HepG2 (cell line): ENCODE results near the gene CHEK2. TPM values are rescaled to one million over a fixed set of nuclear protein-coding genes. Genes with fewer than 3 reads are reported as not detected.
A peak's percentile ranks its signal among the peaks of the same experiment; 100 is the strongest.

Source experiments
- ARHGAP35 ChIP-seq: sonication (generic); formaldehyde crosslinking; IDR thresholded peaks from 2 replicates; pipeline ENCODE4 v1.9.0; 2022; ENCODE audit warnings: mild to moderate bottlenecking, inconsistent platforms, moderate library complexity, missing genetic modification reagents, borderline replicate concordance
- BORCS8-MEF2B ChIP-seq: sonication (generic); formaldehyde crosslinking; IDR thresholded peaks from 2 replicates; pipeline ENCODE4 v1.8.0; 2022; ENCODE audit warnings: mild to moderate bottlenecking, missing genetic modification reagents
- CBX1 ChIP-seq: IDR thresholded peaks from one replicate; pipeline ENCODE4 v1.6.1; 2016; ENCODE audit warnings: antibody characterized with exemption, low read depth
- CEBPB ChIP-seq: IDR thresholded peaks from 2 replicates; pipeline ENCODE4 v1.6.1; 2011; ENCODE audit warnings: low read depth, low read length, improper control_type of control experiment, borderline replicate concordance
- JUNB ChIP-seq: sonication (generic); formaldehyde crosslinking; IDR thresholded peaks from 2 replicates; pipeline ENCODE4 v1.8.0; 2022; ENCODE audit warnings: missing genetic modification reagents, mild to moderate bottlenecking, borderline replicate concordance
- MAF1 ChIP-seq: sonication (generic); formaldehyde crosslinking; IDR thresholded peaks from 2 replicates; pipeline ENCODE4 v1.5.0; 2020; ENCODE audit warnings: missing genetic modification reagents, borderline replicate concordance
- MAFG ChIP-seq: sonication (generic); formaldehyde crosslinking; IDR thresholded peaks from 2 replicates; pipeline ENCODE4 v1.5.1; 2020; ENCODE audit warnings: mild to moderate bottlenecking, missing genetic modification reagents
- MYC ChIP-seq: sonication (generic); formaldehyde crosslinking; IDR thresholded peaks from 2 replicates; pipeline ENCODE4 v1.9.0; 2021; ENCODE audit warnings: missing genetic modification reagents, borderline replicate concordance
- NONO ChIP-seq, 2 experiments: fragments of 450-650 bp in 1 of 2; sonication (generic) in 1 of 2; formaldehyde crosslinking in 1 of 2; IDR thresholded peaks in 1 of 2; conservative IDR thresholded peaks in 1 of 2; 2 replicates each; pipeline versions ENCODE4 v1.6.1 to v1.8.0; 2017 to 2022; ENCODE audit warnings: mild to moderate bottlenecking in 1 of 2, missing genetic modification reagents in 1 of 2, moderate library complexity in 1 of 2
- SALL1 ChIP-seq: sonication (generic); formaldehyde crosslinking; IDR thresholded peaks from 2 replicates; pipeline ENCODE4 v1.8.0; 2022; ENCODE audit warnings: mild to moderate bottlenecking, missing genetic modification reagents
- TEAD3 ChIP-seq: optimal IDR thresholded peaks from 2 replicates; pipeline ENCODE3; 2016; ENCODE audit warnings: borderline replicate concordance
- ZBTB21 ChIP-seq: sonication (generic); formaldehyde crosslinking; IDR thresholded peaks from 2 replicates; pipeline ENCODE4 v1.4.0; 2020; ENCODE audit warnings: missing genetic modification reagents
- ZFP36L2 ChIP-seq: sonication (generic); formaldehyde crosslinking; IDR thresholded peaks from 2 replicates; pipeline ENCODE4 v1.4.0; 2020; ENCODE audit warnings: missing genetic modification reagents
- ZNF331 ChIP-seq: sonication (generic); formaldehyde crosslinking; IDR thresholded peaks from 2 replicates; pipeline ENCODE4 v1.4.0; 2020; ENCODE audit warnings: missing genetic modification reagents
- ZNF33A ChIP-seq: sonication (generic); formaldehyde crosslinking; IDR thresholded peaks from 2 replicates; pipeline ENCODE4 v1.5.1; 2020; ENCODE audit warnings: missing genetic modification reagents, mild to moderate bottlenecking, moderate library complexity, borderline replicate concordance
- ZNF441 ChIP-seq: sonication (generic); formaldehyde crosslinking; IDR thresholded peaks from 2 replicates; pipeline ENCODE4 v1.7.0; 2021; ENCODE audit warnings: missing genetic modification reagents, borderline replicate concordance
- ZNF547 ChIP-seq: sonication (generic); formaldehyde crosslinking; IDR thresholded peaks from 2 replicates; pipeline ENCODE4 v1.5.1; 2020; ENCODE audit warnings: mild to moderate bottlenecking, missing genetic modification reagents
- ZNF549 ChIP-seq: sonication (generic); formaldehyde crosslinking; IDR thresholded peaks from 2 replicates; pipeline ENCODE4 v1.5.0; 2020; ENCODE audit warnings: missing genetic modification reagents
- ZNF629 ChIP-seq: sonication (generic); formaldehyde crosslinking; conservative IDR thresholded peaks from 2 replicates; pipeline ENCODE4 v1.5.0; 2020; ENCODE audit warnings: missing genetic modification reagents
- polyA plus RNA-seq, 8 experiments: library from polyadenylated mRNA; depleted of rRNA in 3 of 8; stranded (reverse) in 7 of 8; unstranded in 1 of 8; fragments of >200 nt; fragmentation: Illumina TruSeq in 4 of 8; extraction: Trizol in 4 of 8; gene quantifications; 2 replicates each; pipeline versions ENCODE4 v1.2.1 to v1.2.3, GENCODE V29; 2011 to 2016; ENCODE audit warnings: low read depth in 4 of 8, missing spikeins in 1 of 8, mixed read lengths in 1 of 8; ENCODE audit not compliant: insufficient read depth in 1 of 8
- total RNA-seq, 5 experiments: library from RNA; depleted of rRNA; stranded (reverse); fragments of >200 nt; fragmentation: Illumina TruSeq; extraction: Trizol; gene quantifications; 2 replicates each; pipeline ENCODE4 v1.2.3, GENCODE V29; 2016; ENCODE audit warnings: low read depth in 1 of 5
- TF ChIP-seq, protein P1 (sequence below): fragments of 450-650 bp; IDR thresholded peaks from 2 replicates; pipeline ENCODE4 v1.6.1; 2017
- TF ChIP-seq, protein P2 (sequence below): sonication (generic); formaldehyde crosslinking; IDR thresholded peaks from 2 replicates; pipeline ENCODE4 v1.5.1; 2020; ENCODE audit warnings: mild to moderate bottlenecking, missing genetic modification reagents, moderate library complexity
- TF ChIP-seq, protein P3 (sequence below): sonication (generic); formaldehyde crosslinking; IDR thresholded peaks from 2 replicates; pipeline ENCODE4 v1.5.1; 2020; ENCODE audit warnings: missing genetic modification reagents, mild to moderate bottlenecking, borderline replicate concordance
- TF ChIP-seq, protein P4 (sequence below): conservative IDR thresholded peaks from 2 replicates; pipeline ENCODE4 v1.6.1; 2018; ENCODE audit warnings: missing genetic modification reagents
- TF ChIP-seq, protein P5 (sequence below): sonication (generic); formaldehyde crosslinking; IDR thresholded peaks from 2 replicates; pipeline ENCODE4 v1.8.0; 2022; ENCODE audit warnings: missing genetic modification reagents, low read depth, mild to moderate bottlenecking, borderline replicate concordance

The CHEK2 gene
- total and polyA plus RNA-seq, 2 of the 13 experiments (the other 11 are each of a cell fraction or from before 2014, with no cell fraction given): 27.0 to 40.5 TPM

DNA sequence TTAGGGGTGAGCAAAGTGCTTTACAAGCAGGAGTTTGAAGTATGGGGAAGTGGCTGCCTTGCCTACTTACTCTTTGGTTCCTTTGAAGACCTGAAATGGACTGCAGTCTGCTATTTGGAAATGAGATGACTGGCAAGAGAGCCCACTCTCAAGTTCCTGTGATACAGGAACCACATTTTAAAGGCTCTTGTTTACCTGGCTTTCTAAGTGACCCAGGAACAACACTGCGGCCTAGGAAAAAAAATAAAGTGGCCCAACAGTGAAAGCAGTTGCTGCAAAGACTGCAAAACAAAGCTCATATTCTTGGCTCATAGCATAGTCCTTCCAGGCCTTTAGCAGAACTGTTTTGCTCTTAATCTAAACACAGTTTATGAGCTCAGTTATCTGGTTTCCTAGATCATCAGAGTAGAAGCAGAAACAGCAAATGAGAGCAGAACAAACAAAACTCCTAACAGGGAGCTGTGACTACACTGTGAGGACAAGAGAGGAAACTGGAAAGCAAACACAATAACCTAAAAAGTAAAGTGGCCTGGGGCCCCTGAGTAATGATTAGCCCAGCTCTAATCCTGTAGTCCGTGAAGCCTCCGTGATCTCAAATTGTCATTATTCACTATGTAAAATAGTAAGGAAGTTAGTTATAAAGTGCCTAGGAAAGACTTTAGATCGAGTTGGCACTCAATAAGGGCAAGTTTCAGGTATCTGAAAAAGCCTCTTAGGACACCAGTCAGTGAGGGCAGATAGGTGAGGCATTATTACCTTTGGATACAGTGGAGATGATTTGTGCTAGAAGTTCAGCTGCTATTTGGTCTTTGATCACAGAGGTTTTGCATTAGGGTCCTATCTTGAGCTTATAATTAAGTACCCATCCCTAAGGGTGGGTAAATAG lies 42.4 kb upstream of the CHEK2 start (continued):
- no peak for TF ChIP-seq JUNB (CRISPR knock-in tag)
- TF ChIP-seq CEBPB: no peak
- TF ChIP-seq, protein P1, sequence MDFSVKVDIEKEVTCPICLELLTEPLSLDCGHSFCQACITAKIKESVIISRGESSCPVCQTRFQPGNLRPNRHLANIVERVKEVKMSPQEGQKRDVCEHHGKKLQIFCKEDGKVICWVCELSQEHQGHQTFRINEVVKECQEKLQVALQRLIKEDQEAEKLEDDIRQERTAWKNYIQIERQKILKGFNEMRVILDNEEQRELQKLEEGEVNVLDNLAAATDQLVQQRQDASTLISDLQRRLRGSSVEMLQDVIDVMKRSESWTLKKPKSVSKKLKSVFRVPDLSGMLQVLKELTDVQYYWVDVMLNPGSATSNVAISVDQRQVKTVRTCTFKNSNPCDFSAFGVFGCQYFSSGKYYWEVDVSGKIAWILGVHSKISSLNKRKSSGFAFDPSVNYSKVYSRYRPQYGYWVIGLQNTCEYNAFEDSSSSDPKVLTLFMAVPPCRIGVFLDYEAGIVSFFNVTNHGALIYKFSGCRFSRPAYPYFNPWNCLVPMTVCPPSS: no peak
- no peak for TF ChIP-seq CBX1
- TF ChIP-seq MAF1 (CRISPR knock-in tag): no peak
- TF ChIP-seq, protein P2, sequence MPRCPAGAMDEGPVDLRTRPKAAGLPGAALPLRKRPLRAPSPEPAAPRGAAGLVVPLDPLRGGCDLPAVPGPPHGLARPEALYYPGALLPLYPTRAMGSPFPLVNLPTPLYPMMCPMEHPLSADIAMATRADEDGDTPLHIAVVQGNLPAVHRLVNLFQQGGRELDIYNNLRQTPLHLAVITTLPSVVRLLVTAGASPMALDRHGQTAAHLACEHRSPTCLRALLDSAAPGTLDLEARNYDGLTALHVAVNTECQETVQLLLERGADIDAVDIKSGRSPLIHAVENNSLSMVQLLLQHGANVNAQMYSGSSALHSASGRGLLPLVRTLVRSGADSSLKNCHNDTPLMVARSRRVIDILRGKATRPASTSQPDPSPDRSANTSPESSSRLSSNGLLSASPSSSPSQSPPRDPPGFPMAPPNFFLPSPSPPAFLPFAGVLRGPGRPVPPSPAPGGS (CRISPR knock-in tag): no peak
- no peak for TF ChIP-seq MAFG (CRISPR knock-in tag)
- TF ChIP-seq ZBTB21 (CRISPR knock-in tag): peak; percentile 87
- TF ChIP-seq ZNF331: peak; percentile 61
- no peak for TF ChIP-seq ARHGAP35 (CRISPR knock-in tag)
- peak; percentile 63 for TF ChIP-seq TEAD3 (CRISPR knock-in tag)
- peak; percentile 26; the same call in 1 of the 2 replicates for TF ChIP-seq SALL1 (CRISPR knock-in tag)
- TF ChIP-seq, protein P3, sequence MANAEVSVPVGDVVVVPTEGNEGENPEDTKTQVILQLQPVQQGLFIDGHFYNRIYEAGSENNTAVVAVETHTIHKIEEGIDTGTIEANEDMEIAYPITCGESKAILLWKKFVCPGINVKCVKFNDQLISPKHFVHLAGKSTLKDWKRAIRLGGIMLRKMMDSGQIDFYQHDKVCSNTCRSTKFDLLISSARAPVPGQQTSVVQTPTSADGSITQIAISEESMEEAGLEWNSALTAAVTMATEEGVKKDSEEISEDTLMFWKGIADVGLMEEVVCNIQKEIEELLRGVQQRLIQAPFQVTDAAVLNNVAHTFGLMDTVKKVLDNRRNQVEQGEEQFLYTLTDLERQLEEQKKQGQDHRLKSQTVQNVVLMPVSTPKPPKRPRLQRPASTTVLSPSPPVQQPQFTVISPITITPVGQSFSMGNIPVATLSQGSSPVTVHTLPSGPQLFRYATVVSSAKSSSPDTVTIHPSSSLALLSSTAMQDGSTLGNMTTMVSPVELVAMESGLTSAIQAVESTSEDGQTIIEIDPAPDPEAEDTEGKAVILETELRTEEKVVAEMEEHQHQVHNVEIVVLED: no peak
- no peak for TF ChIP-seq NONO (IDR thresholded peaks at IDR 0.05)
- TF ChIP-seq NONO (CRISPR knock-in tag; conservative IDR thresholded peaks at IDR 0.05): peak; percentile 56; the same call in 1 of the 2 replicates
- no peak for TF ChIP-seq ZFP36L2 (CRISPR knock-in tag)
- no peak for TF ChIP-seq ZNF33A (CRISPR knock-in tag)
- TF ChIP-seq, protein P4, sequence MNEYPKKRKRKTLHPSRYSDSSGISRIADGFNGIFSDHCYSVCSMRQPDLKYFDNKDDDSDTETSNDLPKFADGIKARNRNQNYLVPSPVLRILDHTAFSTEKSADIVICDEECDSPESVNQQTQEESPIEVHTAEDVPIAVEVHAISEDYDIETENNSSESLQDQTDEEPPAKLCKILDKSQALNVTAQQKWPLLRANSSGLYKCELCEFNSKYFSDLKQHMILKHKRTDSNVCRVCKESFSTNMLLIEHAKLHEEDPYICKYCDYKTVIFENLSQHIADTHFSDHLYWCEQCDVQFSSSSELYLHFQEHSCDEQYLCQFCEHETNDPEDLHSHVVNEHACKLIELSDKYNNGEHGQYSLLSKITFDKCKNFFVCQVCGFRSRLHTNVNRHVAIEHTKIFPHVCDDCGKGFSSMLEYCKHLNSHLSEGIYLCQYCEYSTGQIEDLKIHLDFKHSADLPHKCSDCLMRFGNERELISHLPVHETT (CRISPR knock-in tag): no peak
- TF ChIP-seq ZNF549 (CRISPR knock-in tag): no peak
- TF ChIP-seq BORCS8-MEF2B (CRISPR knock-in tag): no peak
- TF ChIP-seq ZNF547 (CRISPR knock-in tag): no peak
- TF ChIP-seq, protein P5, sequence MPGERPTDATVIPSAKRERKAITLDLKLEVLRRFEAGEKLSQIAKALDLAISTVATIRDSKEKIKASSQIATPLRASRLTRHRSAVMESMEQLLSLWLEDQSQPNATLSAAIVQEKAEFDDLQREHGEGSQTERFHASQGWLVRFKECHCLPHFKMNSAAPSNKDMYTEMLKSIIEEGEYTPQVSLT (CRISPR knock-in tag): no peak
- peak; percentile 46; the same call in 1 of the 2 replicates for TF ChIP-seq ZNF441 (CRISPR knock-in tag)
- TF ChIP-seq ZNF629 (CRISPR knock-in tag): 0 out of 2 replicates have a peak, but pooled peaks have one; percentile 32
- no peak for TF ChIP-seq MYC (CRISPR knock-in tag)
